GM12874 (cell line): ENCODE measurements around the gene ARMC8.

Experiments
- TF ChIP-seq, protein P1 (sequence below): IDR thresholded peaks from 2 replicates; pipeline ENCODE4 v1.5.1; 2011; ENCODE audit warnings: low read depth, mild to moderate bottlenecking, control low read depth, low read length, moderate library complexity; ENCODE audit not compliant: insufficient read depth

The ARMC8 gene, protein sequence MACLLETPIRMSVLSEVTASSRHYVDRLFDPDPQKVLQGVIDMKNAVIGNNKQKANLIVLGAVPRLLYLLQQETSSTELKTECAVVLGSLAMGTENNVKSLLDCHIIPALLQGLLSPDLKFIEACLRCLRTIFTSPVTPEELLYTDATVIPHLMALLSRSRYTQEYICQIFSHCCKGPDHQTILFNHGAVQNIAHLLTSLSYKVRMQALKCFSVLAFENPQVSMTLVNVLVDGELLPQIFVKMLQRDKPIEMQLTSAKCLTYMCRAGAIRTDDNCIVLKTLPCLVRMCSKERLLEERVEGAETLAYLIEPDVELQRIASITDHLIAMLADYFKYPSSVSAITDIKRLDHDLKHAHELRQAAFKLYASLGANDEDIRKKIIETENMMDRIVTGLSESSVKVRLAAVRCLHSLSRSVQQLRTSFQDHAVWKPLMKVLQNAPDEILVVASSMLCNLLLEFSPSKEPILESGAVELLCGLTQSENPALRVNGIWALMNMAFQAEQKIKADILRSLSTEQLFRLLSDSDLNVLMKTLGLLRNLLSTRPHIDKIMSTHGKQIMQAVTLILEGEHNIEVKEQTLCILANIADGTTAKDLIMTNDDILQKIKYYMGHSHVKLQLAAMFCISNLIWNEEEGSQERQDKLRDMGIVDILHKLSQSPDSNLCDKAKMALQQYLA

DNA sequence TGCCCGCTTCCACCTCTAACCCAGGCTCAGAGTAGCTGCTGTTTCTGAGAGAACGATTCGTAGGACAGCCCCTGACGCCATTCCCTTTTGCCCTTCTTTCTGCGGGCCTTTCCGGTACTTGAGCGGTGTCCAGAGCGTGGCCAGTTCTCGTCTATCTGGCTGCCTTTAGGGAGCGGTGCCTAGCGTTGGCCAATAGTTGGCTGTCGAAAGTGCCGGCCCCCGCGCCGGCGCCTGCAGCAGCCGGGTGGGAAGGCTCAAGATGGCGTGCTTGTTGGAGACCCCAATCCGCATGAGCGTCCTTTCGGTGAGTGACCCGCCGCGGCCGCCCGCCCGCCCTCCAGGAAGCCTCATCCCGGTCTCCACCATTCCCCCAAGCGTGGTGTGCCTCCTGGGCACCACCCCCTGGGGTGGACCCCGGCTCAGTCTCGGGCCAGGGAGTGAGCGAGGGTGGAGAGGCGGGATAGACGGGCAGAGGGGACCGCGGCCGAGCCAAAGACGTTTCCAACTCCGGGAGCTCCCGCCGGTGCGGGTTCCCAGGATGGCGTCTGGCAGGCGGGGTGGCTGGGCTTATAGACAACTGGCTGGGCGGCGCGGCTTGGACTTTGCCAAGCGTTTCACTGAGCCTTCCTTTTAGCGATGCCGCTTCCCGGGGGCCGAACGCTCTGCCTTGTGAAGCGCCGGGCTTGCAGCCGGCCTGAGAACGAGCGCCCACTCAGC is at the start of gene ARMC8:
TSS of gene ARMC8 (plus strand) at position 6 of the 717 bp plus-strand sequence. CDS start at position 260, 254 bp downstream.
- TF ChIP-seq, protein P1, sequence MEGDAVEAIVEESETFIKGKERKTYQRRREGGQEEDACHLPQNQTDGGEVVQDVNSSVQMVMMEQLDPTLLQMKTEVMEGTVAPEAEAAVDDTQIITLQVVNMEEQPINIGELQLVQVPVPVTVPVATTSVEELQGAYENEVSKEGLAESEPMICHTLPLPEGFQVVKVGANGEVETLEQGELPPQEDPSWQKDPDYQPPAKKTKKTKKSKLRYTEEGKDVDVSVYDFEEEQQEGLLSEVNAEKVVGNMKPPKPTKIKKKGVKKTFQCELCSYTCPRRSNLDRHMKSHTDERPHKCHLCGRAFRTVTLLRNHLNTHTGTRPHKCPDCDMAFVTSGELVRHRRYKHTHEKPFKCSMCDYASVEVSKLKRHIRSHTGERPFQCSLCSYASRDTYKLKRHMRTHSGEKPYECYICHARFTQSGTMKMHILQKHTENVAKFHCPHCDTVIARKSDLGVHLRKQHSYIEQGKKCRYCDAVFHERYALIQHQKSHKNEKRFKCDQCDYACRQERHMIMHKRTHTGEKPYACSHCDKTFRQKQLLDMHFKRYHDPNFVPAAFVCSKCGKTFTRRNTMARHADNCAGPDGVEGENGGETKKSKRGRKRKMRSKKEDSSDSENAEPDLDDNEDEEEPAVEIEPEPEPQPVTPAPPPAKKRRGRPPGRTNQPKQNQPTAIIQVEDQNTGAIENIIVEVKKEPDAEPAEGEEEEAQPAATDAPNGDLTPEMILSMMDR, result no peak

DNA sequence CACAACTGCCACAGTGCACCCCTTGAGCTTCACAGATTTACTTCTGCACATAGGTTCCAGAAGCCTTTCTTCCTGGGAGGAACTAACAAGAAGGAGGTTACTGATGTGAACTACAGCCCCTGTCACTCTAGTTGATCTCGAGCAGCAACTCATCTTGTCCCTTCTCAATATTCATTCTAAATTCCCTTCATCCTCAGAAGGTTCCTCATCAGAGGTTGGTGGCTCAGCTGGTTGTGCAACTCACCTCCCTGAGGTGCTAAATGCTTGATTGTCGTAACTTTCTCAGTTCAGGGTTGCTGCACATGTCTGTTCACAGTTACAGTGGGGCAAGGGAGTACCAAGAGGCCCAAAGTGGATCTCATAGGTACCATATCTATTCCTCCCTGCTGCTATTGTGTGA is 49.2 kb upstream of the ARMC8 start:
- TF ChIP-seq, protein P1, result no peak

DNA sequence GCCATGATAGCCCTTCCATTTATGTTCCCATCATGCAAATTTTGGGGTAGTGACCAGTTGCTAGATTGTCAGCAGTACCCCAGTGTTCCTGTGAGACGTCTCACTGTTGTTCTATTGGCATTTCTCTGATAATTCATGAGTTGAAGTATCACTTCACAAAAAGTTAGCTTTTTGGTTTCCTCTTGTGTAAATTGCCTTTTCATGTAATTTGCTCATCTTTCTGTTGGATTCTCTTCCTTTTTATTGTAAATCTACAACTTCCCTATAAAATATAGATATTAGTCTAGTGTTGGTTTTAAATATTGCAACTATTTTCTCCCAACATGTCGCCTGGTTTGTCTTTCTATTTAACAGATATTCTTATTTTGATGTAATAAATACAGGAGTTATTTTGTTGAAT is 47.4 kb upstream of the ARMC8 start:
- TF ChIP-seq, protein P1, result no peak

DNA sequence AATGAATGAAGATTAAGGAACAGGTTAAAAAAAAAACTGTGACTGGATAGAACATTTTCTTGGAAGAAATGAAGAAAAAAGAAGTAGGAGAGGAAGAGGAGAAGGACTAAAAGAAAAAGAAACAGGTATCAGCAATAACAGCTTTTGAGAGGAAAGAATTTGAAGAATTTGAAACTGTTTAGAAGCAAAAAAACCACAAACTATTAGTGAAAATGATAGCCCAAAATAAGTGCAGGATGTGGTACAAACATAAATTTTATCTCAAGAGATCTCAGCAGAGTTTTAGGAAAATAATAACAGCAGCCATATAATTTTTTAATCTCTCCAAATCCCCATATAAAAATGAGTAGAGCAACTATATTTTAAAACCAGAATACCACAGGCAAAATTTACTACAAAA is 46.2 kb upstream of the ARMC8 start:
- TF ChIP-seq, protein P1, result no peak

DNA sequence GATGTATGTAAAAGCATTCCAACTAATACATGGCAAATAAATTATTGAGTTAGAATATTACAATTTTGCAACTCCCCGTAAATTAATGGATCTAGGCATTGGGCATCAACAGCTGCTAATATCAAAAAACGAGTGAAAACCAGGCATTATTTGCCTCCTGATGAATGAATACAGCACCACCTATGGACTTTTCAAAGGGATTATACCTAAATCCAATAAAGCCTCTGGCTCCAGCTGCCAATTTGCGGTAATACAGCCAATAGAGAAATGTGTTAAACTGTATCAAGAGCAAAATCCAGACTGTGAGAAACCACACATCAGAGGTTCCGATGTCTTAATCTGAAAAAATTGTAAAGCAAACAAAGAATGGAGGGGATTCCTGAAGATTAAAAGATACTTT is 38.6 kb upstream of the ARMC8 start:
- TF ChIP-seq, protein P1, result no peak

DNA sequence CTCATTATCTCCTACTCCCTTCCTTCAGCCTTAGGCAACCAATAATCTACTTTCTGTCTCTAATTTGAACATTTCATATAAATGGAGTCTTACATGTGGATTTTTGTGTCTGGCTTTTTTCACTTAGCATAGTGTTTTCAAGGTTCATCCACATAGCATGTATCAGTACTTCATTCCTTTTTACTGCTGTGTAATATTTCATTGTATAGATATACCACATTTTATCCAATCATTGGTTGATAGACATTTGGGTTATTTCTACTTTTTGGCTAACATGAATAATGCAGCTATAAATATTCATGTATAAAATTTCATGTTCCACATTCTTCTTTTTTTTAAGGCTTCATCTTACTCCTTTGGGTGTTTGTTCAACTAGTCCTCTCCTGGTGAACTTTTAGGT is 32.6 kb upstream of the ARMC8 start:
- TF ChIP-seq, protein P1, result no peak

DNA sequence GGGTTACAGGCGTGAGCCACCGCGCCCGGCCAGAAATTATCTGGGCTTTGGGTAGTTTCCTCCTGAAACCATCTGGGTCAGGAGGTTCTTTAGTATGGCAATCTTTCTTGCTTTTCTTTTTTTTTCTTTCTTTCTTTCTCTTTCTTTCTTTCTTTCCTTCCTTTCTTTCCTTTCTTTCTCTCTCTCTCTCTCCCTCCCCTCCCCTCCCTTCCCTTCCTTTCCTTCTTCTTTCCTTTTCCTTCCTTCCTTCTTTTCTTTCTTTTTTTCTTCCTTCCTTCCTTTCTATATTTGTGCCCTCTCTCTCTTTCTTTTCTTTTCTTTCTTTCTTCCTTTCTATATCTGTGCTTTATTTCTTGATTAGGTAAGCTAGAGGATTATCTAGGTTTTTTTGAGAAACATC is 29.4 kb upstream of the ARMC8 start:
- TF ChIP-seq, protein P1, result no peak
